Measurements from ENCODE around the gene FZD4. TPM values are rescaled to one million over a fixed set of nuclear protein-coding genes. Genes with fewer than 3 reads are reported as not detected.
A peak's percentile ranks its signal among the peaks of the same experiment; 100 is the strongest.
"Not testable (repeated sequence)": the region's sequence is repeated elsewhere in the genome, so short reads cannot be mapped to it uniquely, and the experiment has no call there.

Gene FZD4
- total and polyA plus RNA-seq, 9 donors = 14.0 to 53.5 (median 23.3) TPM

- Histone ChIP-seq H3K27ac (no peak overlapping the region), H3K4me1 (ENCODE audit: insufficient read depth) (peaks cover 24% of the 10 kb centered on the region)
- intact Hi-C loops (cut with DNase I) = loop anchor here in 2 of 4 donors (5.0 to 10.0 kb wide), 2 partner anchors 85 to 87 kb away; partner anchors contain the start of gene TMEM135 (in 2 of the 2)
Measured at GRCh38 chr11:86949995-86950660, 5.1 kb downstream of the FZD4 start.

DNA sequence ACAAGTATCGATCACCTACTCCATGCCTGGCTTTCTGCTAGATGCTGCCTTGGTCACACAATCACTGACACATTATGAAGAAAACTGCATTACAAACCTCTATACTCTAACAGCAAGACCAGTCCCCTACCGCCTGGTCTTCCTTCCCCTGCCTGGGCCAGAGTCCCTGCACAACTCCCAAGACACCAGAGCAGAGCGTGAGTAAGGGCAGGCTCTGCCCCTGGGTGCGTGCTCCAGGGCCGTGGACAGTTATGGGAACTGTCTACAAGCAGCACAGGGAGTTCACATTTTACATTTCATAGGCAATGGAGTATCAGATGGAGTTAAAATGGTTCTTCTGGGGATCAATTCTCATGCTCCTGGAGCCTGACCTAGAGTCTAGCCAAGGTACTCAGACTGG is 6.5 kb downstream of the FZD4 start:
- DNase-seq = no peak
- Histone ChIP-seq H3K9me3 (no peaks in the 10 kb centered on the region), H3K4me3 (no peak overlapping the region), H3K27ac (no peak overlapping the region), H3K36me3 (no peaks in the 10 kb centered on the region), H3K4me1 (ENCODE audit: insufficient read depth) (peaks cover 24% of the 10 kb centered on the region), H3K27me3 (no peaks in the 10 kb centered on the region)
- intact Hi-C loops (cut with DNase I) = no loop called here
- no peak for TF ChIP-seq CTCF (IDR thresholded peaks at IDR 0.05)
- TF ChIP-seq EP300 (IDR thresholded peaks at IDR 0.05) = no peak
- TF ChIP-seq POLR2A (IDR thresholded peaks at IDR 0.05) = no peak
- WGBS, 3 donors = 68 to 95% (median 90%) methylated on average over 5 of the region's 5 CpGs

More at GRCh38 chr11:86949995-86950660, 5.1 kb downstream of the FZD4 start:
- H3K36me3 ChIP-seq = no peaks in the 10 kb centered on the region
- H3K27me3 ChIP-seq = no peaks in the 10 kb centered on the region
- 37 to 42% (median 41%) methylated on average over 3 of the region's 3 CpGs for WGBS, 3 donors
- H3K4me3 ChIP-seq = peak overlapping the region; percentile 3
- no peaks in the 10 kb centered on the region for H3K9me3 ChIP-seq
- TF ChIP-seq CTCF (IDR thresholded peaks at IDR 0.05) (no peak), EP300 (IDR thresholded peaks at IDR 0.05) (no peak), POLR2A (IDR thresholded peaks at IDR 0.05) (no peak)
- DNase-seq = no peak

- no peak overlapping the region for H3K27ac ChIP-seq
- H3K27me3 ChIP-seq = no peaks in the 10 kb centered on the region
- H3K9me3 ChIP-seq = no peaks in the 10 kb centered on the region
- TF ChIP-seq POLR2A (IDR thresholded peaks at IDR 0.05) (no peak), CTCF (IDR thresholded peaks at IDR 0.05) (no peak), EP300 (IDR thresholded peaks at IDR 0.05) (no peak)
- no peak overlapping the region for H3K4me3 ChIP-seq
- peaks cover 29% of the 10 kb centered on the region for H3K4me1 ChIP-seq (ENCODE audit: insufficient read depth)
- H3K36me3 ChIP-seq = no peaks in the 10 kb centered on the region
- no peak for DNase-seq
- intact Hi-C loops (cut with DNase I) = no loop called here
Measured at GRCh38 chr11:86947541-86947940, 7.7 kb downstream of the FZD4 start.

GRCh38 chr11:86943505-86943904 is 11.7 kb downstream of the FZD4 start:
- not testable (repeated sequence) for H3K9me3 ChIP-seq, H3K4me3 ChIP-seq, DNase-seq, H3K27ac ChIP-seq, H3K27me3 ChIP-seq, H3K36me3 ChIP-seq
- intact Hi-C loops (cut with DNase I) = loop anchor here in 3 of 4 donors (5.0 kb wide), 2 partner anchors 339 to 344 kb away; no protein-coding TSS in a partner anchor
- peaks cover 25% of the 10 kb centered on the region for H3K4me1 ChIP-seq (ENCODE audit: insufficient read depth)
- 86 to 97% (median 92%) methylated on average over 8 of the region's 8 CpGs for WGBS, 3 donors

DNA sequence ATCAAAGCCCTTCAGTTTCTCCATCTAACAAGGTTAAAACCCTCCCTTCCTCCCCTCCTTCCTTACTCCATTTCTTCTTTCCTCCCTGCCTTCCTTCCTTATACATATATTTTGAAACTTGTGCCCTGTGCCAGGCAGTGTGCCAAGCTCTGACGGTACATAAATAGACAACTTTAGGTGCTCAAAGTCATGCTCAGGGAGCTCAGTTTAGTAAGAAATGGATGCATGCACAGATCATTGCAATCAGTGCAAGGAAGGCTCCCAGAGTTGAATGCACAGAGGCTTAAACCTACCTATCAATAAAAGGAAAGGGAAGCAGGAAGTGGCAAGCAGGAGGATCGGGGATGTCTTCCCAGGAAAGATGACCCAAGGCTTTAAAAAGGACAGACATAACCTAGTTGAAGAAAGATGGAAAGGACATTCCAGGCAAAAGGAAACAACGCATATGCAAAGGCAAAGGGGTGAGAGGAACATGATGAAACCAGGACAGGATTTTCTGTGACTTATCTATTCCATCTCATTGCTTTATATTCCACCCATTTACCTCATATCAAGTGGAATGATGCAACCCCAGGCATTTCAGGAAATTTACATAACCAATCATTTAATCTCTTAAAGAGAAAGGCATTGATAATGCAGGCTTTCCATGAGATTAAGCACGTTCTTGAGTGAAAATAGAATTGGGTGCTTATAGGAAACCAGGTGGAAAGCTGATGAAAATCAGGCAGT is 13.2 kb downstream of the FZD4 start:
- Histone ChIP-seq H3K36me3 (no peaks in the 10 kb centered on the region), H3K27me3 (no peaks in the 10 kb centered on the region), H3K4me3 (no peak overlapping the region), H3K27ac (peak overlapping the region; percentile 5 to 68), H3K9me3 (no peaks in the 10 kb centered on the region), H3K4me1 (ENCODE audit: insufficient read depth) (peaks cover 22% of the 10 kb centered on the region)
- DNase-seq = no peak
- TF ChIP-seq CTCF (IDR thresholded peaks at IDR 0.05) (no peak), EP300 (IDR thresholded peaks at IDR 0.05) (no peak), POLR2A (IDR thresholded peaks at IDR 0.05) (no peak)
- 50 to 58% (median 54%) methylated on average over 4 of the region's 4 CpGs for WGBS, 3 donors
- intact Hi-C loops (cut with DNase I) = loop anchor here in 3 of 4 donors (5.0 kb wide), 2 partner anchors 340 to 345 kb away; no protein-coding TSS in a partner anchor

Measured in ovary (tissue), 9 donors.